ENCODE results near the gene MYH10. TPM values are rescaled to one million over a fixed set of nuclear protein-coding genes. Genes with fewer than 3 reads are reported as not detected.

Gene MYH10
- total and polyA plus RNA-seq, 4 donors: 9.1 to 79.1 (median 25.9) TPM

DNA sequence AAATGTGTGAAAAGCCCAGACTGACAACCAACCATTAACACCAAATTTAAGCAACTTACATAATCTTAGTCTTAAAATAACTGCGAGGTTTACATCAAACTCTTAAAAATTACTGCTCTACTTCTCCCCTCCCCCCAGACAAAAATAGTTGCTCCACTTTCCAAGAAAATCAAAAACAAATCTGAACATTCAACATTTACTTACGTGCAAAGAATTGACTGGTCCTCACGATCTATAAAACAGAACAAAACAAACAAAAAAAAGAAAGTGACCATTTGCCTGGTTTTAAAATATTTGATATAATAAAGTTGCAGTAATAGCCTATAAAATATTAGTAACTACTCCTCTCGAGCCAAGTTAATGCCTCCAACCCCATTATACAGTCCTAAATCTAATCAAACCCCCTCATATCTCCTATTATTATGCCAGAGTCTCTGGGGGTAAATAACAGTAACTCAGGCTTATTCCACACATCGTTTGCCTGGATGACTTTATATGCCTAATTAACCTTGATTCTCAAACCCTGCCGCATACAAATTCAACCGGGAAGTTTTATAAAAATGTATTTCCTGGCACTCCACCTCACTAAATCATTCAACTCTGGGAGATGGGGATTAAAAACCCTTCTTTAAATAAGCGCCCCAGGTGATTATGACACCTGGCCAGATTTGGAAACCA lies 41.5 kb downstream of the MYH10 start:
- peaks cover 1 to 20% (median 15%) of the 10 kb centered on the region in 4 donors for H3K4me1 ChIP-seq (ENCODE audit: control insufficient read depth in 4 of 4, insufficient read depth in 4 of 4, low read length in 3 of 4)
- H3K9ac ChIP-seq (ENCODE audit: low read depth in 1 of 2, low read length in 2 of 2): peak overlapping the region in 1 of 2 donors; percentile 47
- WGBS: 30% methylated on average over 8 of the region's 8 CpGs
- H3K36me3 ChIP-seq (ENCODE audit: control insufficient read depth in 4 of 4, insufficient read depth in 3 of 4, low read depth in 1 of 4, low read length in 3 of 4): peaks cover 0 to 2% (median 0%) of the 10 kb centered on the region in 4 donors
- no peak for DNase-seq (ENCODE audit: low spot score)
- TF ChIP-seq SP1 (IDR thresholded peaks at IDR 0.05) (peak; percentile 33), GABPA (IDR thresholded peaks at IDR 0.05 in 1 of 2, conservative IDR thresholded peaks at IDR 0.05 in 1 of 2) (no peak), FOXA1 (IDR thresholded peaks at IDR 0.05) (no peak), HNF4A (conservative IDR thresholded peaks at IDR 0.05) (peak in 1 of 2 donors; percentile 29), EGR1 (IDR thresholded peaks at IDR 0.05; ENCODE audit: low read depth in 2 of 2) (no peak)
- peak overlapping the region in 1 of 2 donors; percentile 25 for H3K27ac ChIP-seq (ENCODE audit: low read depth in 1 of 2, low read length in 2 of 2)
- no peaks in the 10 kb centered on the region for H3K9me3 ChIP-seq (ENCODE audit: control insufficient read depth in 4 of 4, low read length in 3 of 4)
- no peaks in the 10 kb centered on the region for H3K27me3 ChIP-seq (ENCODE audit: control insufficient read depth in 4 of 4, insufficient read depth in 4 of 4, low read length in 3 of 4)
- H3K4me3 ChIP-seq (ENCODE audit: low read depth in 1 of 3, low read length in 3 of 3): peak overlapping the region in 1 of 3 donors; percentile 26

- DNase-seq (ENCODE audit: low spot score): no peak
- Histone ChIP-seq H3K27ac (ENCODE audit: low read depth in 1 of 2, low read length in 2 of 2) (no peak overlapping the region), H3K9ac (ENCODE audit: low read depth in 1 of 2, low read length in 2 of 2) (no peak overlapping the region), H3K9me3 (ENCODE audit: control insufficient read depth in 4 of 4, low read length in 3 of 4) (no peaks in the 10 kb centered on the region), H3K4me3 (ENCODE audit: low read depth in 1 of 3, low read length in 3 of 3) (no peak overlapping the region), H3K27me3 (ENCODE audit: control insufficient read depth in 4 of 4, insufficient read depth in 4 of 4, low read length in 3 of 4) (no peaks in the 10 kb centered on the region), H3K36me3 (ENCODE audit: control insufficient read depth in 4 of 4, insufficient read depth in 3 of 4, low read depth in 1 of 4, low read length in 3 of 4) (peaks cover 0 to 2% (median 0%) of the 10 kb centered on the region in 4 donors), H3K4me1 (ENCODE audit: control insufficient read depth in 4 of 4, insufficient read depth in 4 of 4, low read length in 3 of 4) (peaks cover under 1 to 20% (median 15%) of the 10 kb centered on the region in 4 donors)
- TF ChIP-seq ATF3 (IDR thresholded peaks at IDR 0.05) (no peak), REST (IDR thresholded peaks at IDR 0.05) (no peak), NR2F2 (IDR thresholded peaks at IDR 0.05) (no peak)
- TF ChIP-seq, protein P1, sequence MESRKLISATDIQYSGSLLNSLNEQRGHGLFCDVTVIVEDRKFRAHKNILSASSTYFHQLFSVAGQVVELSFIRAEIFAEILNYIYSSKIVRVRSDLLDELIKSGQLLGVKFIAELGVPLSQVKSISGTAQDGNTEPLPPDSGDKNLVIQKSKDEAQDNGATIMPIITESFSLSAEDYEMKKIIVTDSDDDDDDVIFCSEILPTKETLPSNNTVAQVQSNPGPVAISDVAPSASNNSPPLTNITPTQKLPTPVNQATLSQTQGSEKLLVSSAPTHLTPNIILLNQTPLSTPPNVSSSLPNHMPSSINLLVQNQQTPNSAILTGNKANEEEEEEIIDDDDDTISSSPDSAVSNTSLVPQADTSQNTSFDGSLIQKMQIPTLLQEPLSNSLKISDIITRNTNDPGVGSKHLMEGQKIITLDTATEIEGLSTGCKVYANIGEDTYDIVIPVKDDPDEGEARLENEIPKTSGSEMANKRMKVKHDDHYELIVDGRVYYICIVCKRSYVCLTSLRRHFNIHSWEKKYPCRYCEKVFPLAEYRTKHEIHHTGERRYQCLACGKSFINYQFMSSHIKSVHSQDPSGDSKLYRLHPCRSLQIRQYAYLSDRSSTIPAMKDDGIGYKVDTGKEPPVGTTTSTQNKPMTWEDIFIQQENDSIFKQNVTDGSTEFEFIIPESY (IDR thresholded peaks at IDR 0.05): no peak
- 90% methylated on average over 4 of the region's 4 CpGs for WGBS
Measured at GRCh38 chr17:8586766-8587165, 43.8 kb downstream of the MYH10 start.

DNA sequence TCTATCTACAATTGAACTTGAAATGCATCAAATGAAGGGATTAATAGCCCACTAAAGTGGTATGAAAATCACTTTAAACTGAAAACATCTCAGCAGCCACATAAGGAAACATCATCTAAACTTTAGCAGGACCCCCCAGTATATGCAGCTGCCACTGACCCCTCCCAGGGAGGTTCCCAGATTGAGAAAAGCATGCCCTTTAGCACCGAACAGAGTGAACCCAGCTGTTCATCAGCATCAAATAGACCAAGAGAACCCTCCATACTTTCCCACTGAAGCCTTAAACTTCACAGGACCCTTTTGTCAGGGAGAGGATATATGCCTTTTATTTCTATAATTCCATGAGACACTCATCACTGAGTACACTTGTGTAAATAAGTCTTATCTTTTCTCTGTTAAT lies 44.6 kb downstream of the MYH10 start:
- 87% methylated on average over 1 of the region's 1 CpG for WGBS
- H3K4me3 ChIP-seq (ENCODE audit: low read depth in 1 of 3, low read length in 3 of 3): no peak overlapping the region
- DNase-seq (ENCODE audit: low spot score): no peak
- no peaks in the 10 kb centered on the region for H3K27me3 ChIP-seq (ENCODE audit: control insufficient read depth in 4 of 4, insufficient read depth in 4 of 4, low read length in 3 of 4)
- no peak overlapping the region for H3K9ac ChIP-seq (ENCODE audit: low read depth in 1 of 2, low read length in 2 of 2)
- peaks cover 0 to 20% (median 15%) of the 10 kb centered on the region in 4 donors for H3K4me1 ChIP-seq (ENCODE audit: control insufficient read depth in 4 of 4, insufficient read depth in 4 of 4, low read length in 3 of 4)
- peaks cover 0 to 2% (median 0%) of the 10 kb centered on the region in 4 donors for H3K36me3 ChIP-seq (ENCODE audit: control insufficient read depth in 4 of 4, insufficient read depth in 3 of 4, low read depth in 1 of 4, low read length in 3 of 4)
- H3K27ac ChIP-seq (ENCODE audit: low read depth in 1 of 2, low read length in 2 of 2): no peak overlapping the region
- no peaks in the 10 kb centered on the region for H3K9me3 ChIP-seq (ENCODE audit: control insufficient read depth in 4 of 4, low read length in 3 of 4)
- no peak for TF ChIP-seq FOXA1 (IDR thresholded peaks at IDR 0.05)
- no peak for TF ChIP-seq EGR1 (IDR thresholded peaks at IDR 0.05; ENCODE audit: low read depth in 2 of 2)
- TF ChIP-seq NR2F2 (IDR thresholded peaks at IDR 0.05): no peak
- no peak for TF ChIP-seq SP1 (IDR thresholded peaks at IDR 0.05)
- no peak for TF ChIP-seq HNF4G (IDR thresholded peaks at IDR 0.05)
- TF ChIP-seq RXRA (IDR thresholded peaks at IDR 0.05): no peak
- no peak for TF ChIP-seq FOXA2 (IDR thresholded peaks at IDR 0.05)
- no peak for TF ChIP-seq GABPA (IDR thresholded peaks at IDR 0.05 in 1 of 2, conservative IDR thresholded peaks at IDR 0.05 in 1 of 2)
- TF ChIP-seq ATF3 (IDR thresholded peaks at IDR 0.05): no peak
- TF ChIP-seq REST (IDR thresholded peaks at IDR 0.05): no peak
- TF ChIP-seq, protein P1 (IDR thresholded peaks at IDR 0.05): no peak

All from liver (tissue), 9 donors.